GM12865 (cell line): ENCODE results near the gene PPP2R5C.
"Not testable (repeated sequence)": the region's sequence is repeated elsewhere in the genome, so short reads cannot be mapped to it uniquely, and the experiment has no call there.

Experiments used
- DNase-seq: peaks from one replicate; pipeline ENCODE4 v3.0.0; 2010; ENCODE audit warnings: low read depth
- H3K4me3 ChIP-seq: 2 replicates; pipeline ENCODE4 v1.5.1; 2011; ENCODE audit warnings: mild to moderate bottlenecking, low read depth, low read length, control low read depth
- CTCF ChIP-seq: IDR thresholded peaks from 2 replicates; pipeline ENCODE4 v1.5.1; 2011; ENCODE audit warnings: low read length, control low read depth, low read depth, inconsistent platforms; ENCODE audit not compliant: insufficient read depth; ENCODE audit errors: missing control alignments

The PPP2R5C gene

GRCh38 chr14:101740981-101741380 is 20.5 kb upstream of the PPP2R5C start:
- H3K4me3 ChIP-seq: no peak overlapping the region
- TF ChIP-seq CTCF: no peak
- no peak for DNase-seq

GRCh38 chr14:101743701-101744100 is 17.8 kb upstream of the PPP2R5C start:
- no peak for TF ChIP-seq CTCF
- DNase-seq: no peak
- H3K4me3 ChIP-seq: no peak overlapping the region

- not testable (repeated sequence) for DNase-seq, H3K4me3 ChIP-seq
These were observed 17.1 kb upstream of the PPP2R5C start for GRCh38 chr14:101744382-101744781.

GRCh38 chr14:101749756-101750155 is 11.8 kb upstream of the PPP2R5C start:
- DNase-seq, H3K4me3 ChIP-seq: not testable (repeated sequence)

- no peak for TF ChIP-seq CTCF
- no peak overlapping the region for H3K4me3 ChIP-seq
- DNase-seq: no peak
These were observed 6.6 kb upstream of the PPP2R5C start for GRCh38 chr14:101754893-101755292.

GRCh38 chr14:101755591-101756324 is 5.8 kb upstream of the PPP2R5C start:
- no peak for DNase-seq
- no peak overlapping the region for H3K4me3 ChIP-seq
- no peak for TF ChIP-seq CTCF

GRCh38 chr14:101757064-101757838 is 4.3 kb upstream of the PPP2R5C start:
- DNase-seq: no peak
- H3K4me3 ChIP-seq: no peak overlapping the region
- no peak for TF ChIP-seq CTCF

- no peak for TF ChIP-seq CTCF
- DNase-seq: no peak
- no peak overlapping the region for H3K4me3 ChIP-seq
These were observed 3.7 kb upstream of the PPP2R5C start for GRCh38 chr14:101757839-101758211.
